H1 (cell line): ENCODE data around the gene RNF126. TPM values are rescaled to one million over a fixed set of nuclear protein-coding genes. Genes with fewer than 3 reads are reported as not detected.

ENCODE experiments used
- CTCF ChIA-PET: fragments of 300-600 bp; sonication (Branson Sonifier 250); formaldehyde crosslinking; loops from one replicate; lab custom pipeline; 2021; ENCODE audit not compliant: partially characterized antibody; lab: Charles Lee
- POLR2A ChIA-PET: fragments of 300-600 bp; sonication (Branson Sonifier 250); formaldehyde crosslinking; loops from one replicate; lab custom pipeline; 2021; ENCODE audit warnings: inconsistent platforms; ENCODE audit not compliant: partially characterized antibody; lab: Charles Lee
- DNase-seq, 2 experiments: peaks; one replicate each; pipeline versions ENCODE4 v3.0.0 to v3.0.0-alpha.2; 2010 to 2022; ENCODE audit warnings: low spot score in 2 of 2, low read depth in 1 of 2, mixed read lengths in 1 of 2
- FAIRE-seq: peaks from 2 replicates; lab custom pipeline; 2011; peaks lifted over from hg19 to GRCh38; lab: Jason Lieb, UNC
- H2AFZ ChIP-seq: 2 replicates; pipeline ENCODE4 v1.8.1; 2012; ENCODE audit warnings: low read length, inconsistent platforms
- H2AK5ac ChIP-seq: 2 replicates; pipeline ENCODE4 v1.6.1; 2013; ENCODE audit warnings: low read depth, low read length
- H2BK120ac ChIP-seq: replicated peaks from 2 replicates; pipeline ENCODE3; 2013; ENCODE audit warnings: low read depth, low read length, inconsistent platforms
- H2BK12ac ChIP-seq: 2 replicates; pipeline ENCODE4 v1.6.1; 2013; ENCODE audit warnings: low read depth, low read length
- H2BK15ac ChIP-seq: 2 replicates; pipeline ENCODE4 v1.6.1; 2013; ENCODE audit warnings: low read length
- H2BK20ac ChIP-seq: 2 replicates; pipeline ENCODE4 v1.6.1; 2013; ENCODE audit warnings: low read length
- H2BK5ac ChIP-seq: 2 replicates; pipeline ENCODE4 v1.6.1; 2013; ENCODE audit warnings: low read depth, low read length
- H3K14ac ChIP-seq: 2 replicates; pipeline ENCODE4 v1.6.1; 2013; ENCODE audit warnings: inconsistent platforms; ENCODE audit not compliant: insufficient read length
- H3K18ac ChIP-seq: 2 replicates; pipeline ENCODE4 v1.6.1; 2013; ENCODE audit warnings: low read length; ENCODE audit errors: extremely low read depth
- H3K23ac ChIP-seq: 2 replicates; pipeline ENCODE4 v1.6.1; 2013; ENCODE audit warnings: inconsistent platforms; ENCODE audit not compliant: insufficient read length
- H3K23me2 ChIP-seq: 2 replicates; pipeline ENCODE4 v1.6.1; 2013; ENCODE audit warnings: low read depth, low read length
- H3K27ac ChIP-seq: 2 replicates; pipeline ENCODE4 v1.6.1; 2011; ENCODE audit warnings: low read depth, low read length, inconsistent platforms
- H3K27me3 ChIP-seq, 4 experiments: replicated peaks in 1 of 4; 1 replicate in 1 of 4; 2 replicates in 3 of 4; pipeline versions ENCODE4 v1.6.1 to v1.8.1; 2011 to 2013; ENCODE audit warnings: low read length in 3 of 4, mild to moderate bottlenecking in 3 of 4, inconsistent platforms in 2 of 4, mixed read lengths in 2 of 4, moderate library complexity in 1 of 4; ENCODE audit not compliant: control insufficient read depth in 3 of 4, insufficient read depth in 3 of 4; ENCODE audit errors: extremely low read depth in 1 of 4
- H3K36me3 ChIP-seq, 4 experiments: 2 replicates each; pipeline versions ENCODE4 v1.6.1 to v1.8.1; 2011 to 2013; ENCODE audit warnings: mild to moderate bottlenecking in 4 of 4, low read length in 3 of 4, moderate library complexity in 2 of 4, control low read depth in 1 of 4, inconsistent platforms in 1 of 4; ENCODE audit not compliant: insufficient read depth in 4 of 4, control insufficient read depth in 2 of 4
- H3K4ac ChIP-seq: replicated peaks from 2 replicates; pipeline ENCODE3; 2013; ENCODE audit warnings: low read length, low read depth, mixed read lengths, inconsistent platforms; ENCODE audit not compliant: insufficient read length
- H3K4me1 ChIP-seq, 4 experiments: replicated peaks in 1 of 4; 1 replicate in 1 of 4; 2 replicates in 3 of 4; pipeline versions ENCODE4 v1.6.1 to v1.8.1; 2011 to 2013; ENCODE audit warnings: low read length in 3 of 4, inconsistent platforms in 2 of 4, mixed read lengths in 1 of 4; ENCODE audit not compliant: insufficient read depth in 4 of 4, control insufficient read depth in 3 of 4
- H3K4me2 ChIP-seq, 2 experiments: 2 replicates each; pipeline versions ENCODE4 v1.6.1 to v1.8.1; 2011 to 2013; ENCODE audit warnings: low read depth in 2 of 2, low read length in 2 of 2, control low read depth in 1 of 2, inconsistent platforms in 1 of 2, mild to moderate bottlenecking in 1 of 2; ENCODE audit not compliant: insufficient read depth in 1 of 2
- H3K4me3 ChIP-seq, 4 experiments: fragments of 200-600, 300-600 bp in 1 of 4; sonication (generic), shearing (Covaris generic), sonication (Bioruptor Twin) in 1 of 4; 2 replicates each; pipeline versions ENCODE4 v1.5.1 to v1.8.1; 2011 to 2016; ENCODE audit warnings: low read length in 4 of 4, low read depth in 3 of 4, control low read depth in 2 of 4, inconsistent platforms in 2 of 4, mild to moderate bottlenecking in 2 of 4, mixed read lengths in 1 of 4, moderate library complexity in 1 of 4; ENCODE audit not compliant: insufficient read depth in 2 of 4; ENCODE audit errors: extremely low read depth in 1 of 4
- H3K56ac ChIP-seq: replicated peaks from 2 replicates; pipeline ENCODE3; 2013; ENCODE audit warnings: low read depth, mild to moderate bottlenecking, mixed read lengths, low read length, inconsistent platforms; ENCODE audit not compliant: insufficient read length
- H3K79me1 ChIP-seq: 2 replicates; pipeline ENCODE4 v1.6.1; 2013; ENCODE audit warnings: low read depth, low read length, control low read depth
- H3K79me2 ChIP-seq, 2 experiments: 2 replicates each; pipeline versions ENCODE4 v1.6.1 to v1.8.1; 2012 to 2013; ENCODE audit warnings: low read length in 2 of 2, mild to moderate bottlenecking in 2 of 2, inconsistent platforms in 1 of 2; ENCODE audit not compliant: insufficient read depth in 2 of 2, control insufficient read depth in 1 of 2
- H3K9ac ChIP-seq, 4 experiments: replicated peaks in 1 of 4; 1 replicate in 1 of 4; 2 replicates in 3 of 4; pipeline versions ENCODE4 v1.6.1 to v1.8.1; 2011 to 2013; ENCODE audit warnings: low read depth in 3 of 4, low read length in 3 of 4, control low read depth in 2 of 4, mild to moderate bottlenecking in 2 of 4, moderate library complexity in 2 of 4, inconsistent platforms in 1 of 4; ENCODE audit errors: extremely low read depth in 1 of 4
- H3K9me3 ChIP-seq, 2 experiments: 2 replicates each; pipeline versions ENCODE4 v1.6.1 to v1.8.1; 2012 to 2013; ENCODE audit warnings: mild to moderate bottlenecking in 2 of 2, moderate library complexity in 2 of 2, control low read depth in 1 of 2, inconsistent platforms in 1 of 2, low read depth in 1 of 2, low read length in 1 of 2, mixed read lengths in 1 of 2; ENCODE audit not compliant: insufficient read depth in 2 of 2
- H4K20me1 ChIP-seq, 2 experiments: replicated peaks in 1 of 2; 2 replicates each; pipeline versions ENCODE3 to v1.8.1; 2011 to 2013; ENCODE audit warnings: inconsistent platforms in 2 of 2, low read length in 2 of 2, mild to moderate bottlenecking in 1 of 2; ENCODE audit not compliant: insufficient read depth in 2 of 2, control insufficient read depth in 1 of 2
- H4K5ac ChIP-seq: 2 replicates; pipeline ENCODE4 v1.6.1; 2013; ENCODE audit warnings: low read length, low read depth, mixed read lengths, inconsistent platforms; ENCODE audit not compliant: insufficient read length
- H4K8ac ChIP-seq: 2 replicates; pipeline ENCODE4 v1.8.0; 2013; ENCODE audit warnings: mild to moderate bottlenecking, moderate library complexity, low read length, inconsistent platforms; ENCODE audit not compliant: insufficient read depth; ENCODE audit errors: extremely low read depth
- H4K91ac ChIP-seq: replicated peaks from 2 replicates; pipeline ENCODE3; 2013; ENCODE audit warnings: low read length, mixed read lengths, inconsistent platforms; ENCODE audit not compliant: insufficient read length
- CHD1 ChIP-seq: IDR thresholded peaks from 2 replicates; pipeline ENCODE4 v1.6.1; 2012; ENCODE audit warnings: low read depth, low read length, improper control_type of control experiment
- GABPA ChIP-seq: IDR thresholded peaks from 2 replicates; pipeline ENCODE4 v1.6.1; 2011; ENCODE audit warnings: mild to moderate bottlenecking, low read length, moderate library complexity, borderline replicate concordance; ENCODE audit not compliant: insufficient read depth
- MAX ChIP-seq: IDR thresholded peaks from 2 replicates; pipeline ENCODE4 v1.6.1; 2012; ENCODE audit warnings: inconsistent platforms
- TAF1 ChIP-seq: IDR thresholded peaks from 2 replicates; pipeline ENCODE4 v1.6.1; 2011; ENCODE audit warnings: mild to moderate bottlenecking, low read depth, low read length
- WGBS, 2 experiments: shearing (Covaris generic) in 1 of 2; methylation state at CpG; one replicate each; pipeline versions ENCODE4 v1.1.6 to v1.1.7; 2013 to 2015; ENCODE audit warnings: low lambda C conversion rate in 2 of 2, mixed read lengths in 2 of 2, inconsistent platforms in 1 of 2, low coverage in 1 of 2, missing lambda C conversion rate in 1 of 2; ENCODE audit not compliant: insufficient replicate concordance in 2 of 2, insufficient coverage in 1 of 2, insufficient read length in 1 of 2; ENCODE audit errors: extremely low coverage in 1 of 2, missing lambda C conversion rate in 1 of 2; 5-methylcytosine and 5-hydroxymethylcytosine counted together
- polyA plus RNA-seq, 7 experiments: library from polyadenylated mRNA; depleted of rRNA in 3 of 7; stranded (reverse) in 5 of 7; unstranded in 2 of 7; fragments of >200 nt in 5 of 7; fragments of 200-250 nt in 2 of 7; gene quantifications; 1 replicate in 5 of 7; 2 replicates in 1 of 7; 4 replicates in 1 of 7; pipeline versions ENCODE4 v1.2.1 to v1.2.3, GENCODE V29; 2011 to 2013; ENCODE audit warnings: missing spikeins in 2 of 7, mixed read lengths in 2 of 7
- total RNA-seq: library from RNA; stranded (reverse); fragmentation: NEBNext Ultra II Directional; extraction: Animal tissue kit (Norgen Biotek cat#: 25700); gene quantifications from 2 replicates; pipeline ENCODE4 v1.2.1, GENCODE V29; 2021

RNF126 gene
- total and polyA plus RNA-seq, 2 of the 8 experiments (the other 6 are each of a cell fraction or from before 2014, with no cell fraction given), result 21.8 to 68.0 TPM

DNA sequence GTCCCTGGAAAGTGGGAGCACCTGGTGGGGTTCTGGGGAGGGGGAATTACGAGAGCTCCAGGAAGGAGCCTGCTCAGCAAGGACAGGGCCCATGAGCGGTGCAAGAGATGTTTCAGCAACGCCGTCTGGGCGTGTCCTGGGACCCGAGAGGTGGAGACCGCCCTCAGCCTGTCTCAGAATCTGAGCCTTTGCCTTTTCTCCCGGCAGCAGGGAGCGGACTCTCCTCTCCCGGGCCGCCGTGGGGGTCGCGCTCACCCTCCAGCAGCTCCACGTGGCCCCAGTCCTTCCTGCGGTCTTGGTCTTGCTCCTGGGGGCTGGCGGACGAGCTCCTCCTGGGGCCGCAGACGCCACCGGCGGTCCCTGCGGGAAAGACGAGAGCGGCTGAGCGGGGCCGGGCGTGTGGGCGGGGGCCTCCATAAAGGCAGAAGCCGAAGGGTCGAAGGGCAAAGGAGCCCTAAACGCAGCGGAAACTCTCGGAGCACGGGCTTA, 30.4 kb downstream of the RNF126 start:
- peak overlapping the region; percentile 35 to 67 (median 64); a peak in 6 of 7 replicates for H3K9ac ChIP-seq
- H2BK12ac ChIP-seq, result no peak overlapping the region
- H2BK5ac ChIP-seq, result no peak overlapping the region; the same call in 1 of the 2 replicates
- H3K14ac ChIP-seq, result no peak overlapping the region
- peaks cover 4 to 5% of the 10 kb centered on the region in 2 experiments for H4K20me1 ChIP-seq
- H2BK15ac ChIP-seq, result no peak overlapping the region
- DNase-seq (peak in 1 of 2 experiments; percentile 73), FAIRE-seq (no peak)
- peaks cover 9% of the 10 kb centered on the region for H3K79me1 ChIP-seq
- POLR2A ChIA-PET, result interaction anchor here (0.7 to 3.2 kb wide), 13 partner anchors 8 to 179 kb away, joined by 3 to 11 read pairs (median 4); partner anchors contain the start of gene BSG
- peaks cover 8% of the 10 kb centered on the region for H3K23me2 ChIP-seq
- no peak overlapping the region for H4K5ac ChIP-seq
- H3K4ac ChIP-seq, result no peak overlapping the region
- peak overlapping the region; percentile 88 to 99 (median 97) for H3K4me3 ChIP-seq
- peak overlapping the region; percentile 65 for H4K91ac ChIP-seq
- peak overlapping the region; percentile 62; the same call in 1 of the 2 replicates for H3K27ac ChIP-seq
- H3K4me1 ChIP-seq, result peaks cover 0 to 8% (median 3%) of the 10 kb centered on the region in 4 experiments; a peak in 4 of 7 replicates
- no peaks in the 10 kb centered on the region for H3K9me3 ChIP-seq
- H2AFZ ChIP-seq, result 0 out of 2 replicates have a peak overlapping the region, but pooled peaks have one; percentile 69
- no peak overlapping the region for H2BK120ac ChIP-seq
- H3K27me3 ChIP-seq, result peaks cover 0 to 8% (median under 1%) of the 10 kb centered on the region in 4 experiments; a peak in 2 of 7 replicates
- WGBS, 2 experiments, result 6% methylated on average over 25 of the region's 35 CpGs; no CpG with 5 or more reads in 1 of the 2 experiments
- H2AK5ac ChIP-seq, result no peak overlapping the region
- peaks cover 0 to 8% (median 2%) of the 10 kb centered on the region in 4 experiments; a peak in 5 of 8 replicates for H3K36me3 ChIP-seq
- TF ChIP-seq MAX (peak; percentile 52), CHD1 (no peak), TAF1 (peak; percentile 41), GABPA (no peak)
- peak overlapping the region; percentile 78 to 82 for H3K4me2 ChIP-seq
- no peak overlapping the region for H3K56ac ChIP-seq
- peaks cover 0 to 18% of the 10 kb centered on the region in 2 experiments; a peak in 1 of 4 replicates for H3K79me2 ChIP-seq
- no peak overlapping the region for H2BK20ac ChIP-seq
- no peak overlapping the region for H3K23ac ChIP-seq
- no peak overlapping the region for H3K18ac ChIP-seq
- CTCF ChIA-PET, result interaction anchor here (0.8 kb wide), 1 partner anchor 48 kb away, joined by 3 read pairs; no protein-coding TSS in a partner anchor
- H4K8ac ChIP-seq, result peak overlapping the region; percentile 57; the same call in 1 of the 2 replicates
